ENCODE results near the gene PEAK1. TPM values are rescaled to one million over a fixed set of nuclear protein-coding genes. Genes with fewer than 3 reads are reported as not detected.

PEAK1 gene
- total RNA-seq (10 to 100 TPM in 1 of 2 experiments, 1 to 10 TPM in 1; 7.8 to 10.1 TPM), polyA plus RNA-seq (1 to 10 TPM in 1 of 2 donors, not detected in 1; 2.2 TPM)

- peak within 1 kb of the TSS; percentile 84 for H3K27ac ChIP-seq (ENCODE audit: low read depth, low read length)
- intact Hi-C loops (cut with micrococcal nuclease) = loop anchor here (1.0 to 10.0 kb wide), 5 partner anchors 349 to 1965 kb away; partner anchors contain the start of genes ETFA, SCAPER, SIN3A and TSPAN3
- ChIA-PET POLR2A (ENCODE audit: partially characterized antibody) (interaction anchor here (1.7 to 2.4 kb wide), 3 partner anchors 10 to 425 kb away, joined by 8 to 11 read pairs (median 10); partner anchors contain the start of gene PSTPIP1), CTCF (ENCODE audit: partially characterized antibody) (interaction anchor here (0.6 kb wide), 1 partner anchor 10 kb away, joined by 3 read pairs; no protein-coding TSS in a partner anchor)
- H3K9me3 ChIP-seq (ENCODE audit: control insufficient read depth in 1 of 2, low read length in 2 of 2) = no peaks in the 10 kb centered on the region
- H3K36me3 ChIP-seq (ENCODE audit: insufficient read depth, low read length) = no peaks in the 10 kb centered on the region
- no peaks in the 10 kb centered on the region for H3K9me3 Mint-ChIP-seq
- peak within 1 kb of the TSS; percentile 88 to 98 for H3K4me3 ChIP-seq (ENCODE audit: low read length in 2 of 2)
- peaks cover 27 to 49% (median 36%) of the 10 kb centered on the region in 4 donors for H3K4me1 Mint-ChIP-seq
- H3K27me3 Mint-ChIP-seq = peaks cover 0 to 3% of the 10 kb centered on the region in 2 donors
- H3K27me3 ChIP-seq (ENCODE audit: insufficient read depth, low read length) = no peaks in the 10 kb centered on the region
- H3K4me1 ChIP-seq (ENCODE audit: insufficient read depth, low read length) = peaks cover 14% of the 10 kb centered on the region
- DNase-seq = peak; percentile 98 to 100 (median 99)
- peak within 1 kb of the TSS; percentile 95 to 100 (median 98) for H3K4me3 Mint-ChIP-seq
- H3K36me3 Mint-ChIP-seq = peaks cover 0 to 15% of the 10 kb centered on the region in 2 donors
- peak within 1 kb of the TSS; percentile 95 to 99 (median 98) for H3K27ac Mint-ChIP-seq
Measured at GRCh38 chr15:77419836-77420609, at the start of gene PEAK1. TSS of gene PEAK1 (minus strand) at chr15:77420104. CDS start at chr15:77181926, 238,178 bp downstream.

- no peaks in the 10 kb centered on the region for H3K9me3 Mint-ChIP-seq
- Histone ChIP-seq H3K4me3 (ENCODE audit: low read length in 2 of 2) (no peak overlapping the region), H3K27me3 (ENCODE audit: insufficient read depth, low read length) (no peaks in the 10 kb centered on the region), H3K36me3 (ENCODE audit: insufficient read depth, low read length) (peaks cover 30% of the 10 kb centered on the region), H3K9me3 (ENCODE audit: control insufficient read depth in 1 of 2, low read length in 2 of 2) (no peaks in the 10 kb centered on the region), H3K27ac (ENCODE audit: low read depth, low read length) (no peak overlapping the region), H3K4me1 (ENCODE audit: insufficient read depth, low read length) (no peaks in the 10 kb centered on the region)
- ChIA-PET CTCF (ENCODE audit: partially characterized antibody) (no interaction called here), POLR2A (ENCODE audit: partially characterized antibody) (no interaction called here)
- H3K27ac Mint-ChIP-seq = no peak overlapping the region
- no peak for DNase-seq
- H3K4me1 Mint-ChIP-seq = no peaks in the 10 kb centered on the region
- no peak overlapping the region for H3K4me3 Mint-ChIP-seq
- no peaks in the 10 kb centered on the region for H3K27me3 Mint-ChIP-seq
- peaks cover 41 to 63% of the 10 kb centered on the region in 2 donors for H3K36me3 Mint-ChIP-seq
- intact Hi-C loops (cut with micrococcal nuclease) = no loop called here
Measured at GRCh38 chr15:77468896-77469295, 49.0 kb upstream of the PEAK1 start.

- no peaks in the 10 kb centered on the region for H3K4me1 Mint-ChIP-seq
- no peak overlapping the region for H3K4me3 Mint-ChIP-seq
- no peaks in the 10 kb centered on the region for H3K9me3 Mint-ChIP-seq
- Histone ChIP-seq H3K4me3 (ENCODE audit: low read length in 2 of 2) (no peak overlapping the region), H3K9me3 (ENCODE audit: control insufficient read depth in 1 of 2, low read length in 2 of 2) (no peaks in the 10 kb centered on the region), H3K27me3 (ENCODE audit: insufficient read depth, low read length) (no peaks in the 10 kb centered on the region), H3K4me1 (ENCODE audit: insufficient read depth, low read length) (no peaks in the 10 kb centered on the region), H3K36me3 (ENCODE audit: insufficient read depth, low read length) (peaks cover 22% of the 10 kb centered on the region), H3K27ac (ENCODE audit: low read depth, low read length) (no peak overlapping the region)
- intact Hi-C loops (cut with micrococcal nuclease) = no loop called here
- H3K36me3 Mint-ChIP-seq = peaks cover 28 to 49% of the 10 kb centered on the region in 2 donors
- ChIA-PET CTCF (ENCODE audit: partially characterized antibody) (no interaction called here), POLR2A (ENCODE audit: partially characterized antibody) (no interaction called here)
- no peaks in the 10 kb centered on the region for H3K27me3 Mint-ChIP-seq
- no peak overlapping the region for H3K27ac Mint-ChIP-seq
- no peak for DNase-seq
Measured at GRCh38 chr15:77466521-77466920, 46.6 kb upstream of the PEAK1 start.

GRCh38 chr15:77464129-77464865, 44.4 kb upstream of the PEAK1 start:
- Mint-ChIP-seq H3K27me3 (no peaks in the 10 kb centered on the region), H3K36me3 (peaks cover 38 to 51% of the 10 kb centered on the region in 2 donors), H3K4me3 (no peak overlapping the region), H3K27ac (peak overlapping the region in 2 of 7 donors; percentile 13 to 42), H3K9me3 (no peaks in the 10 kb centered on the region), H3K4me1 (peaks cover 0 to 7% (median under 1%) of the 10 kb centered on the region in 4 donors)
- Histone ChIP-seq H3K9me3 (ENCODE audit: control insufficient read depth in 1 of 2, low read length in 2 of 2) (no peaks in the 10 kb centered on the region), H3K27me3 (ENCODE audit: insufficient read depth, low read length) (no peaks in the 10 kb centered on the region), H3K36me3 (ENCODE audit: insufficient read depth, low read length) (peaks cover 22% of the 10 kb centered on the region), H3K27ac (ENCODE audit: low read depth, low read length) (no peak overlapping the region), H3K4me3 (ENCODE audit: low read length in 2 of 2) (no peak overlapping the region), H3K4me1 (ENCODE audit: insufficient read depth, low read length) (no peaks in the 10 kb centered on the region)
- intact Hi-C loops (cut with micrococcal nuclease) = no loop called here
- no peak for DNase-seq
- ChIA-PET POLR2A (ENCODE audit: partially characterized antibody) (no interaction called here), CTCF (ENCODE audit: partially characterized antibody) (no interaction called here)

GRCh38 chr15:77461486-77461885, 41.6 kb upstream of the PEAK1 start:
- no peaks in the 10 kb centered on the region for H3K9me3 Mint-ChIP-seq
- Histone ChIP-seq H3K36me3 (ENCODE audit: insufficient read depth, low read length) (peaks cover 9% of the 10 kb centered on the region), H3K4me3 (ENCODE audit: low read length in 2 of 2) (no peak overlapping the region), H3K27me3 (ENCODE audit: insufficient read depth, low read length) (no peaks in the 10 kb centered on the region), H3K9me3 (ENCODE audit: control insufficient read depth in 1 of 2, low read length in 2 of 2) (no peaks in the 10 kb centered on the region), H3K27ac (ENCODE audit: low read depth, low read length) (no peak overlapping the region), H3K4me1 (ENCODE audit: insufficient read depth, low read length) (peaks cover 19% of the 10 kb centered on the region)
- peaks cover 13 to 23% (median 15%) of the 10 kb centered on the region in 4 donors for H3K4me1 Mint-ChIP-seq
- no peak for DNase-seq
- intact Hi-C loops (cut with micrococcal nuclease) = no loop called here
- H3K27me3 Mint-ChIP-seq = no peaks in the 10 kb centered on the region
- H3K27ac Mint-ChIP-seq = peak overlapping the region in 2 of 7 donors; percentile 22 to 32
- ChIA-PET CTCF (ENCODE audit: partially characterized antibody) (no interaction called here), POLR2A (ENCODE audit: partially characterized antibody) (no interaction called here)
- H3K36me3 Mint-ChIP-seq = peaks cover 25 to 36% of the 10 kb centered on the region in 2 donors
- H3K4me3 Mint-ChIP-seq = no peak overlapping the region

- no peaks in the 10 kb centered on the region for H3K27me3 Mint-ChIP-seq
- DNase-seq = no peak
- Histone ChIP-seq H3K9me3 (ENCODE audit: control insufficient read depth in 1 of 2, low read length in 2 of 2) (no peaks in the 10 kb centered on the region), H3K4me3 (ENCODE audit: low read length in 2 of 2) (no peak overlapping the region), H3K4me1 (ENCODE audit: insufficient read depth, low read length) (peaks cover 30% of the 10 kb centered on the region), H3K36me3 (ENCODE audit: insufficient read depth, low read length) (peaks cover 6% of the 10 kb centered on the region), H3K27ac (ENCODE audit: low read depth, low read length) (no peak overlapping the region), H3K27me3 (ENCODE audit: insufficient read depth, low read length) (no peaks in the 10 kb centered on the region)
- peaks cover 26 to 45% (median 33%) of the 10 kb centered on the region in 4 donors for H3K4me1 Mint-ChIP-seq
- no peak overlapping the region for H3K4me3 Mint-ChIP-seq
- no peaks in the 10 kb centered on the region for H3K9me3 Mint-ChIP-seq
- ChIA-PET CTCF (ENCODE audit: partially characterized antibody) (no interaction called here), POLR2A (ENCODE audit: partially characterized antibody) (no interaction called here)
- H3K36me3 Mint-ChIP-seq = peaks cover 23 to 26% of the 10 kb centered on the region in 2 donors
- H3K27ac Mint-ChIP-seq = peak overlapping the region in 4 of 7 donors; percentile 18 to 54 (median 37)
- intact Hi-C loops (cut with micrococcal nuclease) = no loop called here
Measured at GRCh38 chr15:77459031-77459430, 39.1 kb upstream of the PEAK1 start.

- H3K4me1 Mint-ChIP-seq = peaks cover 26 to 45% (median 35%) of the 10 kb centered on the region in 4 donors
- H3K27ac Mint-ChIP-seq = peak overlapping the region in 2 of 7 donors; percentile 7 to 61
- intact Hi-C loops (cut with micrococcal nuclease) = no loop called here
- no peaks in the 10 kb centered on the region for H3K36me3 ChIP-seq (ENCODE audit: insufficient read depth, low read length)
- H3K4me3 ChIP-seq (ENCODE audit: low read length in 2 of 2) = no peak overlapping the region
- DNase-seq = no peak
- no peaks in the 10 kb centered on the region for H3K27me3 Mint-ChIP-seq
- H3K27ac ChIP-seq (ENCODE audit: low read depth, low read length) = no peak overlapping the region
- ChIA-PET POLR2A (ENCODE audit: partially characterized antibody) (no interaction called here), CTCF (ENCODE audit: partially characterized antibody) (no interaction called here)
- H3K36me3 Mint-ChIP-seq = peaks cover 23 to 26% of the 10 kb centered on the region in 2 donors
- H3K9me3 Mint-ChIP-seq = no peaks in the 10 kb centered on the region
- no peaks in the 10 kb centered on the region for H3K27me3 ChIP-seq (ENCODE audit: insufficient read depth, low read length)
- H3K4me1 ChIP-seq (ENCODE audit: insufficient read depth, low read length) = peaks cover 30% of the 10 kb centered on the region
- H3K9me3 ChIP-seq (ENCODE audit: control insufficient read depth in 1 of 2, low read length in 2 of 2) = no peaks in the 10 kb centered on the region
- H3K4me3 Mint-ChIP-seq = no peak overlapping the region
Measured at GRCh38 chr15:77457905-77458265, 38.0 kb upstream of the PEAK1 start.

Data from CD4-positive, alpha-beta memory T cell (primary cell).